Measurements from ENCODE around the gene ENDOV. TPM values are rescaled to one million over a fixed set of nuclear protein-coding genes. Genes with fewer than 3 reads are reported as not detected.
"Not testable (repeated sequence)": the region's sequence is repeated elsewhere in the genome, so short reads cannot be mapped to it uniquely, and the experiment has no call there.

The ENDOV gene
- total RNA-seq, 4 donors from 2014 or later, result 12.4 to 17.7 (median 15.4) TPM

DNA sequence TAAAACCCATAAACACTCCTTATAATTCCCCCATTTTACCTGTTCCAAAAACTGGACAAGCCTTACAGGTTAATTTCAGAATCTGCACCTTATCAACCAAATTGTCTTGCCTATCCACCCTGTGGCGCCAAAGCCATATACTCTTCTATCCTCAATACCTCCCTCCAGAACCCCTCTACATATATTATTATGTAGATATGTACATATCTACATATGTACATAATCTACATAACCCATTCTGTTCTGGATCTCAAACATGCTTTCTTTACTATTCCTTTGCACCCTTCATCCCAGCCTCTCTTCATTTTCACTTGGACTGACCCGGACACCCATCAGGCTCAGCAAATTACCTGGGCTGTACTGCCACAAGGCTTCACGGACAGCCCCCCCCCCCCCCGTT is 12.0 kb upstream of the ENDOV start:
- Histone ChIP-seq H3K27ac (no peak overlapping the region), H3K4me1 (no peaks in the 10 kb centered on the region), H3K27me3 (no peaks in the 10 kb centered on the region), H3K9me3 (no peaks in the 10 kb centered on the region), H3K36me3 (no peaks in the 10 kb centered on the region), H3K4me3 (no peak overlapping the region)
- no peak for TF ChIP-seq POLR2A (IDR thresholded peaks at IDR 0.05)
- no peak for TF ChIP-seq EP300 (IDR thresholded peaks at IDR 0.05)
- no peak for TF ChIP-seq CTCF (IDR thresholded peaks at IDR 0.05)
- TF ChIP-seq POLR2AphosphoS5 (IDR thresholded peaks at IDR 0.05), result no peak
- 96 to 100% methylated on average over 2 to 4 of the region's 4 CpGs for WGBS, 2 donors (ENCODE audit: low coverage in 1 of 2)
- ATAC-seq, result no peak

DNA sequence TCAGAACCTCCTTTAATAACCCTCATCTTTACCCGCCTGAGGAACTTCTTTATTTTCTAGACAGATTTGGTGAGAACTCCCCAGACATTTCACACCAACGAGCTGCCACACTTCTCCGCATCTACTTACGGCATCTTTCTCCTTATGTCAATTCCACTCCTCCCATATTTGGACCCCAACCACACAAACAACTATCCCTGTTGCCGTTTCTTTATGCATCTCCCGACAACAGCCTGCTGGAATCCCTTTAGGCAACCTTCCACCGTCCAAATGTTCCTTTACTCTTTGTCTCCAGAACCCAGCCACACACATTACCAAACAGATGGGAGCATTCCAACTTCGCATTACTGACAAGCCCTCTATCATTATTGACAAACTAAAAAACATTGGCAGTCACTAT is 8.8 kb upstream of the ENDOV start:
- no peaks in the 10 kb centered on the region for H3K36me3 ChIP-seq
- H3K4me1 ChIP-seq, result no peaks in the 10 kb centered on the region
- 84 to 89% methylated on average over 6 to 8 of the region's 8 CpGs for WGBS, 2 donors (ENCODE audit: low coverage in 1 of 2)
- H3K4me3 ChIP-seq, result no peak overlapping the region
- no peak for ATAC-seq
- no peak overlapping the region for H3K27ac ChIP-seq
- no peaks in the 10 kb centered on the region for H3K9me3 ChIP-seq
- TF ChIP-seq EP300 (IDR thresholded peaks at IDR 0.05) (no peak), POLR2AphosphoS5 (IDR thresholded peaks at IDR 0.05) (no peak), CTCF (IDR thresholded peaks at IDR 0.05) (no peak), POLR2A (IDR thresholded peaks at IDR 0.05) (no peak)
- no peaks in the 10 kb centered on the region for H3K27me3 ChIP-seq

GRCh38 chr17:80407917-80408316 is 7.0 kb upstream of the ENDOV start:
- WGBS, 2 donors (ENCODE audit: low coverage in 1 of 2), result 68 to 89% methylated on average over 4 to 5 of the region's 5 CpGs
- not testable (repeated sequence) for H3K27me3 ChIP-seq, H3K4me1 ChIP-seq, H3K4me3 ChIP-seq, H3K27ac ChIP-seq, ATAC-seq, H3K36me3 ChIP-seq, H3K9me3 ChIP-seq

- no peak overlapping the region for H3K4me3 ChIP-seq
- H3K27ac ChIP-seq, result no peak overlapping the region
- H3K4me1 ChIP-seq, result peaks cover 0 to 7% (median 2%) of the 10 kb centered on the region in 3 donors
- no peaks in the 10 kb centered on the region for H3K9me3 ChIP-seq
- no peaks in the 10 kb centered on the region for H3K36me3 ChIP-seq
- H3K27me3 ChIP-seq, result no peaks in the 10 kb centered on the region
- ATAC-seq, result no peak
- WGBS, 2 donors (ENCODE audit: low coverage in 1 of 2), result 13 to 20% methylated on average over 6 of the region's 6 CpGs
- TF ChIP-seq CTCF (IDR thresholded peaks at IDR 0.05) (no peak), EP300 (IDR thresholded peaks at IDR 0.05) (no peak), POLR2AphosphoS5 (IDR thresholded peaks at IDR 0.05) (no peak), POLR2A (IDR thresholded peaks at IDR 0.05) (no peak)
Measured at GRCh38 chr17:80408872-80409271, 6.1 kb upstream of the ENDOV start.

DNA sequence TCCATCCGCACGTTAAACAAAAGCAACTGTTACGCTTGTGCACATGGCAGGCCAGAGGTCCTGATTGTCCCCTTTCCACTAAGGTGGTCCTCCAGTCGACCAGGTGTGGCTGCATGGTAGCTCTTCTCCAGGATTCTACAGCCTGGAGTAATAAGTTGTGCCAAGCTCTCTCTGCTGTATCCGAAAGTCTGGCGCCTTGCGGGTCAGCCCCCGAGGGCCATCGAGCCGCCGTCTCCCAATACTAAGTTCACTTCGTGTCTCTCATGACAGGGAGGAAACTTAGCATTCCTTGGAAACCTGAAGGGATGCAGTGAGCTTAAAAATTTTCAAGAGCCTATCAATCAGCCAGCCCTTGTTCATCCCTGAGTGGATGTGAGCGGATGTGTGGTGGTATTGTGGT is 5.3 kb upstream of the ENDOV start:
- Histone ChIP-seq H3K36me3 (no peaks in the 10 kb centered on the region), H3K9me3 (no peaks in the 10 kb centered on the region), H3K27me3 (no peaks in the 10 kb centered on the region), H3K27ac (no peak overlapping the region), H3K4me3 (no peak overlapping the region), H3K4me1 (peaks cover 0 to 14% (median 7%) of the 10 kb centered on the region in 3 donors)
- ATAC-seq, result no peak
- TF ChIP-seq POLR2AphosphoS5 (IDR thresholded peaks at IDR 0.05), result no peak
- TF ChIP-seq EP300 (IDR thresholded peaks at IDR 0.05), result no peak
- TF ChIP-seq POLR2A (IDR thresholded peaks at IDR 0.05), result no peak
- no peak for TF ChIP-seq CTCF (IDR thresholded peaks at IDR 0.05)
- WGBS, 2 donors (ENCODE audit: low coverage in 1 of 2), result 87 to 88% methylated on average over 3 to 10 of the region's 13 CpGs

GRCh38 chr17:80410441-80411087 is 4.4 kb upstream of the ENDOV start:
- WGBS, 2 donors (ENCODE audit: low coverage in 1 of 2), result 76 to 80% methylated on average over 2 to 10 of the region's 16 CpGs
- H3K4me3 ChIP-seq, H3K27ac ChIP-seq, H3K36me3 ChIP-seq, ATAC-seq, H3K27me3 ChIP-seq, H3K9me3 ChIP-seq: not testable (repeated sequence)
- peaks cover 0 to 15% (median 7%) of the 10 kb centered on the region in 3 donors for H3K4me1 ChIP-seq
